MCF 10A (cell line): ENCODE results near the gene PPP1CA. TPM values are rescaled to one million over a fixed set of nuclear protein-coding genes. Genes with fewer than 3 reads are reported as not detected.

Experiments
- BruUV-seq: library from RNA; stranded (reverse); fragments of 400-500 nt; replicated peaks from 2 replicates; lab custom pipeline; 2021; lab: Mats Ljungman, UMichigan
- CTCF ChIA-PET: fragments of 300-600 bp; sonication (Branson Sonifier 250); formaldehyde crosslinking; extraction: SDS; loops from one replicate; lab custom pipeline; 2021; ENCODE audit warnings: antibody characterized with exemption, inconsistent platforms; lab: Yijun Ruan, JAX
- POLR2A ChIA-PET: fragments of 300-600, 350-650 bp; sonication (Branson Sonifier 250); formaldehyde crosslinking; extraction: SDS; loops from one replicate; lab custom pipeline; 2020; ENCODE audit warnings: antibody characterized with exemption, inconsistent platforms; lab: Yijun Ruan, JAX
- DNase-seq: peaks from one replicate; pipeline ENCODE4 v3.0.0-alpha.2; 2018; ENCODE audit not compliant: unreplicated experiment
- H3K27ac Mint-ChIP-seq: one replicate; pipeline ENCODE4 v1.8.0; 2022; ENCODE audit warnings: mild to moderate bottlenecking, low read depth, mixed read lengths; ENCODE audit not compliant: unreplicated experiment
- H3K27me3 Mint-ChIP-seq: one replicate; pipeline ENCODE4 v1.8.0; 2022; ENCODE audit warnings: mixed read lengths; ENCODE audit not compliant: insufficient read depth, unreplicated experiment
- H3K36me3 Mint-ChIP-seq: one replicate; pipeline ENCODE4 v1.8.0; 2022; ENCODE audit warnings: mild to moderate bottlenecking, moderate library complexity, mixed read lengths; ENCODE audit not compliant: insufficient read depth, unreplicated experiment
- H3K4me1 Mint-ChIP-seq: one replicate; pipeline ENCODE4 v1.8.0; 2022; ENCODE audit warnings: mixed read lengths; ENCODE audit not compliant: insufficient read depth, unreplicated experiment
- H3K4me3 Mint-ChIP-seq: one replicate; pipeline ENCODE4 v1.8.0; 2022; ENCODE audit warnings: mild to moderate bottlenecking, moderate library complexity, mixed read lengths; ENCODE audit not compliant: unreplicated experiment
- H3K9me3 Mint-ChIP-seq: one replicate; pipeline ENCODE4 v1.8.0; 2022; ENCODE audit warnings: mixed read lengths; ENCODE audit not compliant: unreplicated experiment
- CTCF ChIP-seq: fragments of 200-600 bp; IDR thresholded peaks from one replicate; pipeline ENCODE4 v1.8.0; 2022; ENCODE audit warnings: antibody characterized with exemption, mild to moderate bottlenecking; ENCODE audit not compliant: unreplicated experiment
- intact Hi-C: fragments of 100-400 bp; cut with micrococcal nuclease; formaldehyde crosslinking; loops from 2 replicates; pipeline ENCODE4 v1.14.1; 2022
- total RNA-seq: library from RNA; stranded (reverse); gene quantifications from 2 replicates; pipeline ENCODE4 v1.2.3, GENCODE V29; 2022

PPP1CA gene
- total RNA-seq, 1 experiment from 2014 or later, result 143 TPM

GRCh38 chr11:67381244-67381972 is 20.2 kb downstream of the PPP1CA start:
- ChIA-PET POLR2A (interaction anchor here (1.2 to 8.9 kb wide), 6 partner anchors 10 to 119 kb away, joined by 3 to 144 read pairs (median 19); partner anchors contain the start of genes POLD4 and RAD9A), CTCF (interaction anchor here (0.5 to 19.3 kb wide), 23 partner anchors 8 to 527 kb away, joined by 3 to 659 read pairs (median 4); partner anchors contain the start of genes GRK2, POLD4 and RAD9A)
- no peaks in the 10 kb centered on the region for H3K9me3 Mint-ChIP-seq
- peaks cover 47% of the 10 kb centered on the region for H3K4me1 Mint-ChIP-seq
- TF ChIP-seq CTCF, result no peak
- H3K27me3 Mint-ChIP-seq, result no peaks in the 10 kb centered on the region
- H3K4me3 Mint-ChIP-seq, result no peak overlapping the region
- H3K36me3 Mint-ChIP-seq, result peaks cover 24% of the 10 kb centered on the region
- H3K27ac Mint-ChIP-seq, result no peak overlapping the region
- intact Hi-C loops, result loop anchor here (5.0 kb wide), 1 partner anchor 34 kb away; no protein-coding TSS in a partner anchor
- BruUV-seq, result no TSS peak
- DNase-seq, result no peak

- H3K4me1 Mint-ChIP-seq, result peaks cover 40% of the 10 kb centered on the region
- TF ChIP-seq CTCF, result no peak
- ChIA-PET CTCF (interaction anchor here (0.6 to 19.3 kb wide), 10 partner anchors 8 to 112 kb away, joined by 3 to 659 read pairs (median 5); partner anchors contain the start of genes POLD4 and RAD9A), POLR2A (interaction anchor here (0.6 to 8.9 kb wide), 10 partner anchors 9 to 763 kb away, joined by 3 to 144 read pairs (median 4); partner anchors contain the start of genes POLD4, RBM14, SSH3 and TMEM134)
- no peak overlapping the region for H3K4me3 Mint-ChIP-seq
- BruUV-seq, result TSS peak; percentile 45
- peak overlapping the region; percentile 9 for H3K27ac Mint-ChIP-seq
- peaks cover 24% of the 10 kb centered on the region for H3K36me3 Mint-ChIP-seq
- intact Hi-C loops, result loop anchor here (5.0 kb wide), 1 partner anchor 32 kb away; no protein-coding TSS in a partner anchor
- H3K9me3 Mint-ChIP-seq, result no peaks in the 10 kb centered on the region
- DNase-seq, result peak; percentile 82
- H3K27me3 Mint-ChIP-seq, result no peaks in the 10 kb centered on the region
Observed at GRCh38 chr11:67379061-67380058, 22.3 kb downstream of the PPP1CA start.

GRCh38 chr11:67378544-67378943 is 23.1 kb downstream of the PPP1CA start:
- no peak for TF ChIP-seq CTCF
- H3K4me3 Mint-ChIP-seq, result no peak overlapping the region

More at GRCh38 chr11:67378544-67378943, 23.1 kb downstream of the PPP1CA start:
- Mint-ChIP-seq H3K36me3 (peaks cover 24% of the 10 kb centered on the region), H3K4me1 (peaks cover 46% of the 10 kb centered on the region), H3K27ac (no peak overlapping the region), H3K9me3 (no peaks in the 10 kb centered on the region), H3K27me3 (no peaks in the 10 kb centered on the region)
- BruUV-seq, result no TSS peak
- POLR2A ChIA-PET, result interaction anchor here (1.5 to 4.8 kb wide), 4 partner anchors 24 to 75 kb away, joined by 4 to 29 read pairs (median 5); partner anchors contain the start of gene SSH3
- intact Hi-C loops, result no loop called here
- DNase-seq, result no peak
- CTCF ChIA-PET, result interaction anchor here (0.9 to 19.3 kb wide), 4 partner anchors 8 to 112 kb away, joined by 3 to 659 read pairs (median 5); partner anchors contain the start of gene POLD4
